Caco-2 (cell line): ENCODE results near the gene HECA. TPM values are rescaled to one million over a fixed set of nuclear protein-coding genes. Genes with fewer than 3 reads are reported as not detected.

Experiments used
- BruUV-seq: library from RNA; stranded (reverse); fragments of 400-500 nt; replicated peaks from 2 replicates; lab custom pipeline; 2021; lab: Mats Ljungman, UMichigan
- CTCF ChIA-PET: fragments of 300-600 bp; sonication (Branson Sonifier 250); formaldehyde crosslinking; loops from one replicate; lab custom pipeline; 2022; ENCODE audit warnings: antibody characterized with exemption; lab: Charles Lee
- POLR2A ChIA-PET: fragments of 300-600 bp; sonication (Branson Sonifier 250); formaldehyde crosslinking; loops from one replicate; lab custom pipeline; 2022; ENCODE audit warnings: antibody characterized with exemption; lab: Charles Lee
- DNase-seq, 2 experiments: peaks; one replicate each; pipeline versions ENCODE4 v3.0.0 to v3.0.0-alpha.2; 2020 to 2022
- H3K27me3 ChIP-seq: replicated peaks from 2 replicates; pipeline ENCODE4 v1.6.0; 2011; ENCODE audit warnings: low read length; ENCODE audit not compliant: control insufficient read depth, insufficient read depth
- H3K36me3 ChIP-seq: 2 replicates; pipeline ENCODE4 v1.5.1; 2011; ENCODE audit warnings: low read length; ENCODE audit not compliant: control insufficient read depth, insufficient read depth
- H3K4me1 ChIP-seq: fragments of 250-450 bp; sonication (Bioruptor Pico); 2 replicates; pipeline ENCODE4 v1.5.1; 2020; ENCODE audit warnings: mild to moderate bottlenecking
- H3K4me3 ChIP-seq: 2 replicates; pipeline ENCODE4 v1.5.1; 2011; ENCODE audit warnings: low read depth, mild to moderate bottlenecking, control low read depth, low read length
- H3K9me3 ChIP-seq: fragments of 250-450 bp; sonication (Bioruptor Pico); 2 replicates; pipeline ENCODE4 v1.5.1; 2020; ENCODE audit warnings: mild to moderate bottlenecking, moderate library complexity
- H3K27ac Mint-ChIP-seq: one replicate; pipeline ENCODE4 v1.8.0; 2022; ENCODE audit warnings: mixed read lengths; ENCODE audit not compliant: unreplicated experiment
- H3K27me3 Mint-ChIP-seq: one replicate; pipeline ENCODE4 v1.8.0; 2022; ENCODE audit warnings: mixed read lengths; ENCODE audit not compliant: insufficient read depth, unreplicated experiment
- H3K36me3 Mint-ChIP-seq: one replicate; pipeline ENCODE4 v1.8.0; 2022; ENCODE audit warnings: mild to moderate bottlenecking, mixed read lengths; ENCODE audit not compliant: insufficient read depth, unreplicated experiment
- H3K4me1 Mint-ChIP-seq: one replicate; pipeline ENCODE4 v1.8.0; 2022; ENCODE audit warnings: low read depth, mixed read lengths; ENCODE audit not compliant: unreplicated experiment
- H3K4me3 Mint-ChIP-seq: one replicate; pipeline ENCODE4 v1.8.0; 2022; ENCODE audit warnings: mild to moderate bottlenecking, moderate library complexity, mixed read lengths; ENCODE audit not compliant: unreplicated experiment
- H3K9me3 Mint-ChIP-seq: one replicate; pipeline ENCODE4 v1.8.0; 2022; ENCODE audit warnings: mixed read lengths; ENCODE audit not compliant: unreplicated experiment
- intact Hi-C: fragments of 100-400 bp; cut with micrococcal nuclease; formaldehyde crosslinking; loops from one replicate; pipeline ENCODE4 v1.10.0; 2022; ENCODE audit not compliant: unreplicated experiment
- total RNA-seq: library from RNA; stranded (reverse); gene quantifications from 2 replicates; pipeline ENCODE4 v1.2.3, GENCODE V29; 2022
- TF ChIP-seq, protein P1 (sequence below), 2 experiments: fragments of 200-600 bp in 1 of 2; IDR thresholded peaks; 1 replicate in 1 of 2; 2 replicates in 1 of 2; pipeline versions ENCODE4 v1.5.1 to v1.8.0; 2011 to 2022; ENCODE audit warnings: antibody characterized with exemption in 1 of 2, control low read depth in 1 of 2, inconsistent platforms in 1 of 2, low read depth in 1 of 2, low read length in 1 of 2, mild to moderate bottlenecking in 1 of 2, moderate library complexity in 1 of 2; ENCODE audit not compliant: insufficient read depth in 1 of 2, severe bottlenecking in 1 of 2, unreplicated experiment in 1 of 2

The HECA gene
- total RNA-seq, 1 experiment from 2014 or later: 4.9 TPM

DNA sequence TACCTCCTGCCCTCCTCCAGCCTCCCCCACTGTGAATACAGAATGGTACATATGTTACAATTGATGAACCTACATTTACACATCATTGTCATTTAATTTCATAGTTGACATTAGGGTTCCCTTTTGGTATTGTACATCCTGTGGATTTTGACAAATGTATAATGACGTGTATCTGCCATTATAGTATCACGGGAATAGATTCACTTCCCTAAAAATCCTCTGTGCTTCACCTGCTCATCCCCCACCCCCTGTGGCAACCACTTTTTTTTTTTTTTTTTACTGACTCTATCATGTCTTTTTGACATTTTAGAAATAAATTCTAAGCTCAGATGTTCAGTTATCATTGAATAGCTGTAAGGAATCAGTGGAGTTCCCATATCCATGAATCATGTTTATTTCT, 30.4 kb downstream of the HECA start:
- Mint-ChIP-seq H3K9me3 (no peaks in the 10 kb centered on the region), H3K4me3 (no peak overlapping the region), H3K36me3 (no peaks in the 10 kb centered on the region), H3K27me3 (no peaks in the 10 kb centered on the region), H3K4me1 (peaks cover 14% of the 10 kb centered on the region), H3K27ac (no peak overlapping the region)
- DNase-seq: no peak
- Histone ChIP-seq H3K36me3 (no peaks in the 10 kb centered on the region; the same call in 1 of the 2 replicates), H3K4me3 (no peak overlapping the region), H3K4me1 (0 out of 2 replicates have a peak, but pooled peaks cover 11% of the 10 kb centered on the region), H3K9me3 (no peaks in the 10 kb centered on the region), H3K27me3 (no peaks in the 10 kb centered on the region)
- POLR2A ChIA-PET: interaction anchor here (0.6 kb wide), 1 partner anchor 285 kb away, joined by 4 read pairs; no protein-coding TSS in a partner anchor
- CTCF ChIA-PET: no interaction called here
- BruUV-seq: no TSS peak
- TF ChIP-seq, protein P1, sequence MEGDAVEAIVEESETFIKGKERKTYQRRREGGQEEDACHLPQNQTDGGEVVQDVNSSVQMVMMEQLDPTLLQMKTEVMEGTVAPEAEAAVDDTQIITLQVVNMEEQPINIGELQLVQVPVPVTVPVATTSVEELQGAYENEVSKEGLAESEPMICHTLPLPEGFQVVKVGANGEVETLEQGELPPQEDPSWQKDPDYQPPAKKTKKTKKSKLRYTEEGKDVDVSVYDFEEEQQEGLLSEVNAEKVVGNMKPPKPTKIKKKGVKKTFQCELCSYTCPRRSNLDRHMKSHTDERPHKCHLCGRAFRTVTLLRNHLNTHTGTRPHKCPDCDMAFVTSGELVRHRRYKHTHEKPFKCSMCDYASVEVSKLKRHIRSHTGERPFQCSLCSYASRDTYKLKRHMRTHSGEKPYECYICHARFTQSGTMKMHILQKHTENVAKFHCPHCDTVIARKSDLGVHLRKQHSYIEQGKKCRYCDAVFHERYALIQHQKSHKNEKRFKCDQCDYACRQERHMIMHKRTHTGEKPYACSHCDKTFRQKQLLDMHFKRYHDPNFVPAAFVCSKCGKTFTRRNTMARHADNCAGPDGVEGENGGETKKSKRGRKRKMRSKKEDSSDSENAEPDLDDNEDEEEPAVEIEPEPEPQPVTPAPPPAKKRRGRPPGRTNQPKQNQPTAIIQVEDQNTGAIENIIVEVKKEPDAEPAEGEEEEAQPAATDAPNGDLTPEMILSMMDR (IDR thresholded peaks at IDR 0.05; ENCODE audit: insufficient read depth in 1 of 2, low read depth in 1 of 2, low read length in 1 of 2, severe bottlenecking in 1 of 2, unreplicated experiment in 1 of 2): no peak
- intact Hi-C loops: no loop called here

DNA sequence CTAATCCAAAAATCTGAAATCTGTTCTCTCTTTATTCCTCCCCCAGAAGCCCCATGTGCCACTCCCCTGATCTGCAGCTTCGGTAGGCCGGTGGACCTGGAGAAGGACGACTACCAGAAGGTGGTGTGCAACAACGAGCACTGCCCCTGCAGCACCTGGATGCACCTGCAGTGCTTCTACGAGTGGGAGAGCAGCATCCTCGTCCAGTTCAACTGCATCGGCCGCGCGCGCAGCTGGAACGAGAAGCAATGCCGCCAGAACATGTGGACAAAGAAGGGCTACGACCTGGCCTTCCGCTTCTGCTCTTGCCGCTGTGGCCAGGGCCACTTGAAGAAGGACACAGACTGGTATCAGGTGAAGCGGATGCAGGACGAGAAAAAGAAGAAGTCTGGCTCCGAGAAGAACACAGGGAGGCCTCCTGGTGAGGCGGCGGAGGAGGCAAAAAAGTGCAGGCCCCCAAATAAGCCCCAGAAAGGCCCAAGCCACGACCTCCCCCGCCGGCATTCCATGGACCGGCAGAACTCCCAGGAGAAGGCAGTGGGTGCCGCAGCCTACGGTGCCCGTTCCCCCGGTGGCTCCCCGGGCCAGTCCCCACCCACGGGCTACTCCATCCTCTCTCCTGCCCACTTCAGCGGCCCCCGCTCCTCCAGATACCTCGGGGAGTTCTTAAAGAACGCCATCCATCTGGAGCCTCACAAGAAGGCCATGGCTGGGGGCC, 31.5 kb downstream of the HECA start:
- Mint-ChIP-seq H3K9me3 (no peaks in the 10 kb centered on the region), H3K27me3 (no peaks in the 10 kb centered on the region), H3K27ac (no peak overlapping the region), H3K4me1 (peaks cover 24% of the 10 kb centered on the region), H3K36me3 (no peaks in the 10 kb centered on the region), H3K4me3 (no peak overlapping the region)
- H3K27me3 ChIP-seq: no peaks in the 10 kb centered on the region
- BruUV-seq: no TSS peak
- CTCF ChIA-PET: no interaction called here
- no peak overlapping the region for H3K4me3 ChIP-seq
- no peak for DNase-seq
- no peaks in the 10 kb centered on the region for H3K9me3 ChIP-seq
- H3K36me3 ChIP-seq: no peaks in the 10 kb centered on the region; the same call in 1 of the 2 replicates
- TF ChIP-seq, protein P1 (IDR thresholded peaks at IDR 0.05; ENCODE audit: insufficient read depth in 1 of 2, low read depth in 1 of 2, low read length in 1 of 2, severe bottlenecking in 1 of 2, unreplicated experiment in 1 of 2): no peak
- intact Hi-C loops: no loop called here
- peaks cover 17% of the 10 kb centered on the region for H3K4me1 ChIP-seq
- POLR2A ChIA-PET: interaction anchor here (0.6 kb wide), 1 partner anchor 1060 kb away, joined by 3 read pairs; no protein-coding TSS in a partner anchor

DNA sequence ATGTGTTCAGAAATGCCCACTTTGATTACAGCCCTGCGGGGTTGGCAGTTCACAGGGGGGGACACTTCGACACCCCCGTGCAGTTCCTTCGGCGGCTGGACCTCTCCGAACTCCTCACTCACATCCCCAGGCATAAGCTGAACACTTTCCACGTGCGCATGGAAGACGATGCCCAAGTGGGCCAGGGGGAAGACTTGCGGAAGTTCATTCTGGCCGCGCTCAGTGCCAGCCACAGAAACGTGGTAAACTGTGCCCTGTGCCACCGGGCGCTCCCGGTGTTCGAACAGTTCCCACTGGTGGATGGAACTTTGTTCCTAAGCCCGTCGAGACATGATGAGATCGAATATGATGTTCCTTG, 32.1 kb downstream of the HECA start:
- Mint-ChIP-seq H3K36me3 (no peaks in the 10 kb centered on the region), H3K27ac (no peak overlapping the region), H3K4me3 (no peak overlapping the region), H3K27me3 (no peaks in the 10 kb centered on the region), H3K4me1 (peaks cover 21% of the 10 kb centered on the region), H3K9me3 (no peaks in the 10 kb centered on the region)
- H3K4me1 ChIP-seq: peaks cover 14% of the 10 kb centered on the region
- POLR2A ChIA-PET: no interaction called here
- no peak overlapping the region for H3K4me3 ChIP-seq
- intact Hi-C loops: no loop called here
- no peaks in the 10 kb centered on the region for H3K9me3 ChIP-seq
- CTCF ChIA-PET: no interaction called here
- TF ChIP-seq, protein P1 (IDR thresholded peaks at IDR 0.05; ENCODE audit: insufficient read depth in 1 of 2, low read depth in 1 of 2, low read length in 1 of 2, severe bottlenecking in 1 of 2, unreplicated experiment in 1 of 2): no peak
- no TSS peak for BruUV-seq
- no peaks in the 10 kb centered on the region; the same call in 1 of the 2 replicates for H3K36me3 ChIP-seq
- DNase-seq: no peak
- no peaks in the 10 kb centered on the region for H3K27me3 ChIP-seq
